Measurements from ENCODE around the gene KNSTRN.

- TF ChIP-seq MAX (IDR thresholded peaks at IDR 0.05), result no peak
- TF ChIP-seq CTCF (IDR thresholded peaks at IDR 0.05; ENCODE audit: low read depth, low read length, missing input control), result no peak
- no peak for TF ChIP-seq NR2F2 (IDR thresholded peaks at IDR 0.05)
- TF ChIP-seq JUND (IDR thresholded peaks at IDR 0.05), result no peak
- TF ChIP-seq YY1 (IDR thresholded peaks at IDR 0.05), result no peak
- no peak for TF ChIP-seq SP1 (IDR thresholded peaks at IDR 0.05)
Measured at GRCh38 chr15:40339621-40339945, 42.9 kb upstream of the KNSTRN start.

Measured in liver (tissue), 3 donors.